MG63 (cell line): Measurements from ENCODE around the gene DEFB118. TPM values are rescaled to one million over a fixed set of nuclear protein-coding genes. Genes with fewer than 3 reads are reported as not detected.
A peak's percentile ranks its signal among the peaks of the same experiment; 100 is the strongest.
"Not testable (repeated sequence)": the region's sequence is repeated elsewhere in the genome, so short reads cannot be mapped to it uniquely, and the experiment has no call there.

ENCODE experiments used
- DNase-seq: peaks from one replicate; pipeline ENCODE4 v3.0.0-alpha.2; 2020
- H3K27me3 ChIP-seq: fragments of 250-450 bp; sonication (Bioruptor Pico); 2 replicates; pipeline ENCODE4 v1.5.1; 2020; ENCODE audit warnings: mild to moderate bottlenecking, moderate library complexity
- H3K36me3 ChIP-seq: fragments of 250-450 bp; sonication (Bioruptor Pico); 2 replicates; pipeline ENCODE4 v1.5.1; 2020; ENCODE audit warnings: mild to moderate bottlenecking, moderate library complexity
- H3K4me3 ChIP-seq: fragments of 250-450 bp; sonication (Bioruptor Pico); 2 replicates; pipeline ENCODE4 v1.5.1; 2020; ENCODE audit warnings: mild to moderate bottlenecking, moderate library complexity
- H3K9me3 ChIP-seq: fragments of 250-450 bp; sonication (Bioruptor Pico); 2 replicates; pipeline ENCODE4 v1.5.1; 2020; ENCODE audit warnings: mild to moderate bottlenecking, moderate library complexity
- total RNA-seq: library from RNA; depleted of rRNA; stranded (reverse); fragments of >200 nt; shearing (Covaris generic); gene quantifications from 2 replicates; pipeline ENCODE4 v1.2.3, GENCODE V29; 2014; ENCODE audit warnings: low replicate concordance; rRNA removed

DEFB118 gene
- not detected in 2 replicates for total RNA-seq

- no peak within 1 kb of the TSS for H3K4me3 ChIP-seq
- DNase-seq: no peak
- no peaks in the 10 kb centered on the region for H3K36me3 ChIP-seq
These were observed at the start of gene DEFB118 for GRCh38 chr20:31368301-31368700. TSS of gene DEFB118 (plus strand) at chr20:31368601. CDS start at chr20:31368651, 50 bp downstream.

DNA sequence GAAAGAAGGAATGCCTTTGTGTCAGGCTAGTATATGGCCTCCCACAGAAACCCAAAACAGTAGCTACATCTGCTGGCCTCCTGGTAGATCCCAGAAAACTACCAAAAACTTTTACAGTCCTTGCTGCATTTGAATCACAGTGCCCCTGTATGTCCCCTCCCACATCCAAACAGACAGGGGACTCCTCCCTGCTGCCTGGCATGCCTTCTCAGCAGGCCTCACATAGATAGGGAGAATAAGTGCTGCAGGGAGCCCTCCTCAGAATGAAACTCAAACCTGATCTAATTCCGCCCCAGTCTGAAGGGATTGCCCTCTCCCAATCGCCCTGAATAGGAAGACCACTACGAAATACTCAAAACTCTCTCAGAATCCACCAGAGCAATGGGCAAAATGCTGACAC, 45.9 kb upstream of the DEFB118 start:
- no peak overlapping the region for H3K4me3 ChIP-seq
- no peaks in the 10 kb centered on the region for H3K9me3 ChIP-seq

More at GRCh38 chr20:31368301-31368700, at the start of gene DEFB118:
- Histone ChIP-seq H3K9me3 (no peaks in the 10 kb centered on the region), H3K27me3 (no peaks in the 10 kb centered on the region; the same call in 1 of the 2 replicates)

GRCh38 chr20:31330893-31331292, 37.5 kb upstream of the DEFB118 start:
- no peaks in the 10 kb centered on the region for H3K36me3 ChIP-seq
- no peak overlapping the region for H3K4me3 ChIP-seq
- no peaks in the 10 kb centered on the region for H3K27me3 ChIP-seq
- no peak for DNase-seq
- no peaks in the 10 kb centered on the region for H3K9me3 ChIP-seq

More for the DNA sequence above, 45.9 kb upstream of the DEFB118 start:
- Histone ChIP-seq H3K27me3 (no peaks in the 10 kb centered on the region; the same call in 1 of the 2 replicates), H3K36me3 (no peaks in the 10 kb centered on the region)
- no peak for DNase-seq

DNA sequence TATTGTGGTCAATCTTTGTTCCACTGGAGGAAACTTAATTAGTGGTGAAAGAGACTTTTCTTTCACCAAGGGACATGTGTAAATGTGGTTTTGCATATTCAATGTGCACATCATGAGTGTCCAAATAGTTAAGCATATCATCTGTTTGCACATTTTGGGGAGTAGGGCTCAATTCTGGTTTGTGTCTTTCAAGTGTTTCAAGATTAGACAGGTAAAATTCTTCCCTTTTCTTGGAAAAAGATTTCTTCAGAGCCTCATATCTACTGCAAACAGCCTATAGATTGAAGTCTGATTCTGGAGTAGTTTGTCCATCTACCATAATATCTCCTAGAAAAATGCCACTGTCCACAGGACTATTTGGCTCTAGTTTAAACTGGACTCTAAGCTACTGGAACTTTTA, 26.9 kb upstream of the DEFB118 start:
- DNase-seq: no peak
- no peaks in the 10 kb centered on the region for H3K9me3 ChIP-seq
- H3K27me3 ChIP-seq: no peaks in the 10 kb centered on the region
- H3K36me3 ChIP-seq: no peaks in the 10 kb centered on the region
- H3K4me3 ChIP-seq: no peak overlapping the region

DNA sequence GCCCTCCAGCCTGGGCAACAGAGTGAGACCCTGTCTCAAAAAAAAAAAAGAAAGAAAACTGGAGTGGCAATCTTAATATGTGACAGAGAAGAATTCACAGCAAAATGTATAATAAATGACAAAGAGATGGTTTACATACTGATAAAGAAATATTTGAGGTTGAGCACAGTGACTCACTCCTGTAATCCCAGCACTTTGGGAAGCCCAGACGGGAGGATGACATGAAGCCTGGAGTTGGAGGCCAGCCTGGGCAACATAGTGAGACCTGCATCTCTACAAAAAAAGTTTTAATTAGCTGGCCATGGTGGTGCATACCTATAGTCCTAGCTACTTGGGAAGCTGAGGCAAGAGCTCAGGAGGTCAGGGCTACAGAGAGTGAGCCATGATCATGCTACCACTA, 12.4 kb upstream of the DEFB118 start:
- Histone ChIP-seq H3K9me3 (no peaks in the 10 kb centered on the region), H3K36me3 (no peaks in the 10 kb centered on the region), H3K4me3 (no peak overlapping the region), H3K27me3 (peaks cover 7% of the 10 kb centered on the region; the same call in 1 of the 2 replicates)
- peak; percentile 5 for DNase-seq

DNA sequence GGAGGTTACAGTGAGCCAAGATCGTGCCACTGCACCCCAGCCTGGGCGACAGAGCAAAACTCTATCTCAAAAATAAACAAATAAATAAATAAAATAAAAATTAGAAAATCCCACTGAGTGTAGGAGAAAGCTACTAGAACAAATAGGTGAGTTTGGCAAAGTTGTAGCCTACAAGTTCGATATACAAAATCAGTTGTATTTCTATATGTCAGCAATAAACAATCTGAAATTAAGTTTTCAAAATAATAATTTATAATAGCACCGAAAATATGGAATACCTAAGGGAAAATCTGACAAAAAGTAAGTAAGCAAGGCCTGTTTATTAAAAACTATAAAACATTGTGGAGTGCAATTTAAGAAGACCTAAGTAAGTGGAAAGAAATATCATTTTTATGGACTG, 5.1 kb upstream of the DEFB118 start:
- Histone ChIP-seq H3K4me3 (no peak overlapping the region), H3K9me3 (no peaks in the 10 kb centered on the region), H3K27me3 (peaks cover 8% of the 10 kb centered on the region; the same call in 1 of the 2 replicates), H3K36me3 (no peaks in the 10 kb centered on the region)
- no peak for DNase-seq

DNA sequence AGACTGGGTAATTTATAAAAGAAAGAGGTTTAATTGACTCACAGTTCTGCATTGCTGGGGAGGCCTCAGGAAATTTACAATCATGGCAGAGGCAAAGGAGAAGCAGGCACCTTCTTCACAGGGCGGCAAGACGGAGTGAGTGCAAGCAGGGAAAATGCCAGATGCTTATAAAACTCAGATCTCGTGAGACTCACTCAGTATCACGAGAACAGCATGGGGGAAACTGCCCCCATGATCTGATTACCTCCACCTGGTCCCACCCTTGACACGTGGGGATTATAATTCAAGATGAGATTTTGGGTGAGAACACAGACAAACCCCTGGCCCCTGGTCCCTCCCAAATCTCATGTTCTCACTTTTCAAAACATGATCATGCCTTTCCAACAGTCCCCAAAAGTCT, 4.1 kb upstream of the DEFB118 start:
- H3K9me3 ChIP-seq: not testable (repeated sequence)

DNA sequence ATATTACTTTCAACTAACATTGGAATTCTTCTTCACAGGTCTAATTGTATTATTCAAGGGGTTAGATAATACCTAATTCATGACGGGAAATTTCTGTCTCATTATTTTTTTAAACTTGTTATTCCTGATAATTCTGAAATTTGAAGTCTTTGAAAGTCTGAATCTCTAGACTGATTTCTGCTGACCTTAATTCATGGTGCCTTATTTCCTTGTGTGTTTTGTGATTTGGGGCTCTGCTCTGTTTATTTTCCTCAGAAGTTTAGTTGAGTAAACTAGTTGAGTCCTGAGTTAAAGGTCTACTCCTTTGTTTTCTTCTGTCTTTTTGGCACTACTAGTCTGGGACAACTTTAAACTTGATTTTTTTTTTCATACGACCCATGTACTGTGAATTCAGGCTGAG, 5.9 kb downstream of the DEFB118 start:
- DNase-seq: no peak
- Histone ChIP-seq H3K36me3 (no peaks in the 10 kb centered on the region), H3K4me3 (no peak overlapping the region), H3K27me3 (no peaks in the 10 kb centered on the region; the same call in 1 of the 2 replicates), H3K9me3 (no peaks in the 10 kb centered on the region)

More for the DNA sequence above, 4.1 kb upstream of the DEFB118 start:
- not testable (repeated sequence) for H3K4me3 ChIP-seq, H3K27me3 ChIP-seq, DNase-seq, H3K36me3 ChIP-seq

GRCh38 chr20:31390490-31390889, 22.1 kb downstream of the DEFB118 start, which contains the start of gene DEFB119:
TSS of gene DEFB119 (minus strand) at chr20:31390590. CDS start at chr20:31390483, 107 bp downstream.
- no peak within 1 kb of the TSS for H3K4me3 ChIP-seq
- DNase-seq: no peak

DNA sequence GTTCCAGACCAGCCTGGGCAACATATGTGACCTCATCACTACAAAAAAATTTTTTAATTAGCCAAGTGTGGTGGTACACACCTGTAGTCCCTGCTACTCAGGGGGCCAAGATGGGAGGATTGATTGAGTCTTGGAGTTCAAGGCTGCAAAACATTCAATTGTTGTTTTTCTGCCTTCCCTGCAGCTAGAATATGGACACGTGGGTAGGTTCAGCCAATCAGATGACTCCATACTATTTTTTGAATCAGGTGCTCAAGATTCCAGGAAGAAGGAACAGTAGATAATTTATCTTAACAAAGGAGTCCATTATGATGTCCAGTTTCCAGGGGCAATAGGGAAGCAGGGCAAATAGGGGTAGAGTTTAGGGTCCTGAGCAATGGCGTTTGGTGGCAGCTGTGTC, 24.4 kb downstream of the DEFB118 start:
- H3K9me3 ChIP-seq: no peaks in the 10 kb centered on the region
- no peaks in the 10 kb centered on the region; the same call in 1 of the 2 replicates for H3K27me3 ChIP-seq
- no peak overlapping the region for H3K4me3 ChIP-seq
- no peaks in the 10 kb centered on the region for H3K36me3 ChIP-seq
- DNase-seq: no peak

More at GRCh38 chr20:31390490-31390889, 22.1 kb downstream of the DEFB118 start, which contains the start of gene DEFB119:
- Histone ChIP-seq H3K27me3 (no peaks in the 10 kb centered on the region; the same call in 1 of the 2 replicates), H3K9me3 (no peaks in the 10 kb centered on the region), H3K36me3 (no peaks in the 10 kb centered on the region)

DNA sequence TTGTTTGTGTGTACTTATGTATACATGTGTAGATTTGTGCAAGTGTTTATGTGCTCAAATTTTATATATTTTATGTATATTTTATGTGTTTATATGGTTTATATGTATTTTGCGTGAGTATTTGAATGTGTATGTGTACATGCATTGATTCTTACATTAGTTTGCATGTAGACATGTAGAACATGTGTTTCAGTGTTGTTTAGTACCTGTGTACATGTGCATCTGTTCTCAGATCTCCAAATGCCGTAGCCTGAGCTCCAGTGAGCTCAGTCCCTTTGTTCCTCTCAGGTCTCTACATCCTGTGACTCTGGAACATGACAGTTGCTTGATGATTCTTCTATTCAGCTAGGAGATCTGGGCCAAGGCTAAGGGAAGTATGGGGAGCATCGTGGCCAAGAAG, 26.5 kb downstream of the DEFB118 start:
- Histone ChIP-seq H3K4me3 (no peak overlapping the region), H3K36me3 (no peaks in the 10 kb centered on the region), H3K9me3 (no peaks in the 10 kb centered on the region), H3K27me3 (no peaks in the 10 kb centered on the region; the same call in 1 of the 2 replicates)
- DNase-seq: no peak

GRCh38 chr20:31403886-31404285, 35.5 kb downstream of the DEFB118 start:
- Histone ChIP-seq H3K4me3 (no peak overlapping the region), H3K27me3 (no peaks in the 10 kb centered on the region), H3K36me3 (no peaks in the 10 kb centered on the region), H3K9me3 (no peaks in the 10 kb centered on the region)
- no peak for DNase-seq

GRCh38 chr20:31406115-31406514, 37.7 kb downstream of the DEFB118 start, which contains the start of gene DEFB121:
TSS of gene DEFB121 (minus strand) at chr20:31406215. CDS start at chr20:31406152, 63 bp downstream.
- H3K9me3 ChIP-seq: no peaks in the 10 kb centered on the region
- DNase-seq: no peak
- no peaks in the 10 kb centered on the region for H3K36me3 ChIP-seq
- no peaks in the 10 kb centered on the region; the same call in 1 of the 2 replicates for H3K27me3 ChIP-seq
- H3K4me3 ChIP-seq: no peak within 1 kb of the TSS

GRCh38 chr20:31410011-31410410, 41.6 kb downstream of the DEFB118 start:
- no peaks in the 10 kb centered on the region for H3K9me3 ChIP-seq
- H3K4me3 ChIP-seq: no peak overlapping the region
- DNase-seq: no peak
- no peaks in the 10 kb centered on the region; the same call in 1 of the 2 replicates for H3K27me3 ChIP-seq
- H3K36me3 ChIP-seq: no peaks in the 10 kb centered on the region

GRCh38 chr20:31414381-31414780, 46.0 kb downstream of the DEFB118 start:
- H3K36me3 ChIP-seq: no peaks in the 10 kb centered on the region
- no peaks in the 10 kb centered on the region for H3K27me3 ChIP-seq
- H3K4me3 ChIP-seq: no peak overlapping the region
- DNase-seq: no peak
- no peaks in the 10 kb centered on the region for H3K9me3 ChIP-seq

- no peak for DNase-seq
- H3K9me3 ChIP-seq: no peaks in the 10 kb centered on the region
- no peaks in the 10 kb centered on the region for H3K36me3 ChIP-seq
- no peak overlapping the region for H3K4me3 ChIP-seq
- H3K27me3 ChIP-seq: no peaks in the 10 kb centered on the region
These were observed 47.3 kb downstream of the DEFB118 start for GRCh38 chr20:31415653-31416052.

GRCh38 chr20:31418307-31418706, 49.9 kb downstream of the DEFB118 start:
- peaks cover 11% of the 10 kb centered on the region; the same call in 1 of the 2 replicates for H3K27me3 ChIP-seq
- H3K4me3 ChIP-seq: no peak overlapping the region
- H3K9me3 ChIP-seq: no peaks in the 10 kb centered on the region
- DNase-seq: no peak
- no peaks in the 10 kb centered on the region for H3K36me3 ChIP-seq
